NCI-H526 treated with DMSO at 0.1 percent for 48 hours (cell line): ENCODE data around the gene MTCH1.

Source experiments
- DNase-seq: peaks from one replicate; lab custom pipeline; 2025; lab: John Stamatoyannopoulos, UW

The MTCH1 gene, protein sequence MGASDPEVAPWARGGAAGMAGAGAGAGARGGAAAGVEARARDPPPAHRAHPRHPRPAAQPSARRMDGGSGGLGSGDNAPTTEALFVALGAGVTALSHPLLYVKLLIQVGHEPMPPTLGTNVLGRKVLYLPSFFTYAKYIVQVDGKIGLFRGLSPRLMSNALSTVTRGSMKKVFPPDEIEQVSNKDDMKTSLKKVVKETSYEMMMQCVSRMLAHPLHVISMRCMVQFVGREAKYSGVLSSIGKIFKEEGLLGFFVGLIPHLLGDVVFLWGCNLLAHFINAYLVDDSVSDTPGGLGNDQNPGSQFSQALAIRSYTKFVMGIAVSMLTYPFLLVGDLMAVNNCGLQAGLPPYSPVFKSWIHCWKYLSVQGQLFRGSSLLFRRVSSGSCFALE

DNA sequence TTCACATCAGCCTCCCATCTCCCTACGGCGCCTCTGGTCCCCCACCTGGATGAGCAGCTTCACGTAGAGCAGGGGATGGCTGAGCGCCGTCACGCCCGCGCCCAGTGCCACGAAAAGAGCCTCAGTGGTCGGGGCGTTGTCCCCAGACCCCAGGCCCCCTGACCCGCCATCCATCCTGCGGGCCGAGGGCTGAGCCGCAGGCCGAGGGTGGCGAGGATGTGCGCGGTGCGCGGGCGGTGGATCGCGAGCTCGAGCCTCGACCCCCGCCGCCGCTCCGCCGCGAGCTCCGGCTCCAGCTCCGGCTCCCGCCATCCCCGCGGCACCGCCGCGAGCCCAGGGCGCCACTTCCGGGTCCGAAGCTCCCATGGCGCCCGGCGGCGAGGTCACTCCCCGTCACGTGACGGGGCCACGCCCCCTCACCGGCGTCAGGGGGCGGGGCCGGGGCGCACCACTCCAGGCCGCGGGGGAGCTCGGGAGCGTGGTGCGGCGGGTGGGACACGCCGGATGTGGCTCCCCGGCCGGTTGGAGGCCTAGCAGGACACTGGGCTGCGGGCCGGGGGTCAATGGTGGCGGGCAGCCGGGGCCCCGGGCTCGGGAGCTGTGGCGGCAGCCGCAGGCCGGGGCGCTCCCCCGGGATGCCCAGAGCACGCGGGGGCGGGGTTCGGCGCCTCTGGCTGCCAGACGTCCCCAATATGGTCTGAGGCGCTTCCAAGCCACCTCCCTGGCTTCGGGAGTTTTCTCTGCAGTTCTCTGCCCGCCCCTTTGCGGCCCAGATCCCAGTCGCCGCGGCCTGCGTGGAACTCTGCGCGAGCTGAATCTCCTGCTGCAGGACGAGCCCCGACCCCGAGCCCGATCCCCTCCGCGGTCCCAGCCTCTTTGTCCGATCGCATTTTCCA lies at the start of gene MTCH1:
TSS of gene MTCH1 (minus strand) at position 389 of the 896 bp plus-strand sequence. CDS start at position 366, 23 bp downstream.
- peak; percentile 83 for DNase-seq

DNA sequence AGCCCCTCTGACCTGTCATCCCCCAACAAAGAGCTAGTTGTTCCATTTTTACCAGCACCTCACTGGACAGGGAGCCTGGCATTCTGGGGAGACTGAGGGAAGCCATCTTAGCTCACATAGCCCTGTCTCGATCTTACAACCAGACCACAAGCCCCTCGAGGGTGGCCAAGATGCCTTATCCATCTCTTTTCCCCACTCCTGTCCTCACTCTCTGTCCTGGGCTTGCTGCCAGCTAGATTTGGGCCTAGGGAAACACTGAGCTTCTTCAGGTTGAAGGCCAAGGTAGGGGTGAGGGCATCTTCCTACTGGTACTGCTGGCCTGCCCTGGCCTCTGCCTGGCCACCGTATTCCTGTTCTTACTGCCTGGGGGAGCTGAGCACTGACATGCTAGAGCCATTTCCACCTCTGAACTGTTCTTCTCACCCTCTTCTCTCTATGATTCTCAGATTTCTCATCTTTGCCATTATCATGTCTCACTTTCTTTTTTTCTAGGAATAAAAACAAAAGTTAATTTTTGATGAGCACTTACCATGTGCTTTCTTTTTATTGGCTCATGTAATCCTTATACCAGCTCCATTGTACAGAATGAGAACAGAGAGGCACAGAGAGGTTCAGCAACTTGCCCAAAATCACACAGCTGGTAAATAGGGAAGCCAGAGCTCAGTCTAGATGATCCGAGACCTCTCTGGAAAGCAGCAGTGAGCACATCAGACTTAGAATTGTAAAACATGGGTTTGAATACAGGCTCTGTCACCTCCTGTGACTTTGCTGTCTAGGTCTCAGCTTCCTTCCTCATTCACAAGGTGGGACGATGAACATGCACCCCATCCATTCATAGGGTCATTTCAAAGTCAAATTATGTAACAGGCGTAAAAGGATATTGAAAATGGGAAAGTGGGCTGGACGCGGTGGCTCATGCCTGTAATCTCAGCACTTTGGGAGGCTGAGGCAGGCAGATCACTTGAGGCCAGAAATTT lies 48.1 kb upstream of the MTCH1 start:
- DNase-seq, result no peak

- no peak for DNase-seq
These were observed 47.3 kb upstream of the MTCH1 start for GRCh38 chr6:37033255-37033654.

- DNase-seq, result no peak
These were observed 46.2 kb upstream of the MTCH1 start for GRCh38 chr6:37032239-37032638.

- no peak for DNase-seq
These were observed 44.6 kb upstream of the MTCH1 start for GRCh38 chr6:37030599-37030998.

DNA sequence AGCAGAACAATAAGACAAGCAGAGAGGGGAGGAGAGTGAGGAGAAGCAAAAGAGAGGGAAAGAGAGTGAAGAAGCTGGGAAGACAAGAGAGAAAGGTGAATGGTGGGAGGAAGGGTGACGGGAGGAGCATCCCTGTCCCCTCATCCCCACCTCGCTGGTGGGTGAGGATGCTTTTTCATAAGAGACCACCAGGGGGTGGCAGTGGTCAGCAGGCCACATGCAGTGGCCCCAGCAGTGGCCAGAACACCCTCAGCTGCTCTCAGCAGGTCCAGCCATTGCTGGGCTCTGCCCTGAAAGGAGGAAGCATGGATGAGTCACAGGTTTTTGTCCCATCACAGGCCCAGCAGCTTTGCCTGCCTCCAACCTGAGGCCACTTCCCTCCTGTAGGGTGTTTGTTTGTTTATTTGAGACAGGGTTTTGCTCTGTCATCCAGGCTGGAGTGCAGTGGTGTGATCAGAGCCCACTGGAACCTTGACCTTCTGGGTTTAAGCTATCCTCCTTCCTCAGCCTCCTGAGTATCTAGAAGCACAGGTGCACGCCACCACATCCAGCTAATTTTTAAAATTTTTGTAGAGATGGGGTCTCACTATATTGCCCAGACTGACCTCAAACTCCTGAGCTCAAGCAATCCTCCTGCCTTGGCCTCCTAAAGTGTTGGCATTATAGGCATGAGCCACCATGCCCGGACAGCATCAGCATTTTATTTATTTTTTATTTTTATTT lies 43.4 kb upstream of the MTCH1 start:
- no peak for DNase-seq

DNA sequence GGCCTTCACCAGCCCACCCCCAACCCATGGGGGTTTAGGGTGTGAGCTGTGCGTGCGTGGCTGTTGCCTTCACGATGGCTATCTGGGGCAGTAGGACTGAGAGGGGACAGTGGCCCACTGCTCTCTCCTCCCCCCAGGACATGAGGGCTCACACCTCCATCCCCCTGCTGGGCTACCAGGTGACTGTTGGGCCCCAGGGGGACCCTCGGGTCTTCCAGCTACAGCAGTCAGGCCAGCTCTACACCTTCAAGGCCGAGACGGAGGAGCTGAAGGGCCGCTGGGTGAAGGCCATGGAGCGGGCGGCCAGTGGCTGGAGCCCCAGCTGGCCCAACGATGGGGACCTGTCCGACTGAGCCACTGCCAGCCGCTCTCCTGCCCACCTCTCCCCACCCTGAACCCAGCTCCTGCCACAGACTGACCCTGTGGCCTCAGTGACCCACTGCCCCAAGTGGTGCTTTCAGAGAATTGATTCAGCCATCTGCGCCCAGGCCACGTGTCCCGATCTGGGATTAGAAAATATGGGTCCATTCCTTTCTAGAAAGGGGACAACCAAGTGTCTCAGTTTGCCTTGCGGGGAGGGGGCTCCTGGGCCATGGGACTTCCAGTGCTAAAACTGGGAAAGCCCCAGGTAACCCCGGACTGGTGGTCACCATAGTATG lies 41.9 kb upstream of the MTCH1 start:
- DNase-seq, result no peak

GRCh38 chr6:37027036-37027720 lies 41.2 kb upstream of the MTCH1 start:
- DNase-seq, result no peak

DNA sequence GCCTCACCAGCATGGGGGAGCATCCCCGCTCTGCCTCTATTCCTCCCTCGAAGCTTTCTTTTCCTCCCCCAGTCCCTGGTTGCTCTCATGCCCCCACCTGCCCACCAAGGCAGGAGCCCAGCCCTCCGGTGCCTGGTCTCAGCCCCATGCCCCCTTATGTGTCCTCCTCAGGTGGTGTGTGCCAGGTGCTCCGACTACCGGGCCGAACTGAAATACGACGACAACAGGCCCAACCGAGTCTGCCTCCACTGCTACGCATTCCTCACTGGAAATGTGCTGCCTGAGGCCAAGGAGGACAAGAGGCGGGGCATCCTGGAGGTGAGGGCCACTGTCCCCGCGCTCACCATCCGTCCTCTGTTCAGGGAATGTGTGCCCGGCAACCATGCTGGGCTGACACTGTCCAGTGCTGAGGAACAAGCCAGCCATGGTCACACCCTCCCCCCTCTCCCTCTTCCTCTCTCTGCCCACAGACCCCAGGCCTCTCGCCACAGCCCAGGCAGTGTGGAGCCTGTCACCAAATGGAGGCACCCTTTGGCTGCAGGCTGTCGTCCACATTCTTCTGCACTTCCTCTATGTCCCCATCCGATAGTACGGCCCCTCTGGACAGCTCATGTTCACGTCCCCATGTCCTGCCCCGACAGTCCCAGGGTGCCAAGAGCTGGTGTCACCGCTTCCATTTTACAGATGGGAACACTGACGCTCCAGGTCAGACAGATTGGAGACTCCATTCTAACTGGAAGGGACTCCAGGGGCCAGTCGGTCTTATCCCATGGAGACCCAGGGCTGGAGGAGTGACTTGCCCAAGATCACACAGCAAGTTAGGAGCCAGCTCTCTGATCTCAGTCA lies 39.8 kb upstream of the MTCH1 start:
- DNase-seq, result no peak

GRCh38 chr6:37024656-37025337 lies 38.8 kb upstream of the MTCH1 start:
- DNase-seq, result no peak

GRCh38 chr6:37022135-37022863 lies 36.3 kb upstream of the MTCH1 start:
- no peak for DNase-seq

DNA sequence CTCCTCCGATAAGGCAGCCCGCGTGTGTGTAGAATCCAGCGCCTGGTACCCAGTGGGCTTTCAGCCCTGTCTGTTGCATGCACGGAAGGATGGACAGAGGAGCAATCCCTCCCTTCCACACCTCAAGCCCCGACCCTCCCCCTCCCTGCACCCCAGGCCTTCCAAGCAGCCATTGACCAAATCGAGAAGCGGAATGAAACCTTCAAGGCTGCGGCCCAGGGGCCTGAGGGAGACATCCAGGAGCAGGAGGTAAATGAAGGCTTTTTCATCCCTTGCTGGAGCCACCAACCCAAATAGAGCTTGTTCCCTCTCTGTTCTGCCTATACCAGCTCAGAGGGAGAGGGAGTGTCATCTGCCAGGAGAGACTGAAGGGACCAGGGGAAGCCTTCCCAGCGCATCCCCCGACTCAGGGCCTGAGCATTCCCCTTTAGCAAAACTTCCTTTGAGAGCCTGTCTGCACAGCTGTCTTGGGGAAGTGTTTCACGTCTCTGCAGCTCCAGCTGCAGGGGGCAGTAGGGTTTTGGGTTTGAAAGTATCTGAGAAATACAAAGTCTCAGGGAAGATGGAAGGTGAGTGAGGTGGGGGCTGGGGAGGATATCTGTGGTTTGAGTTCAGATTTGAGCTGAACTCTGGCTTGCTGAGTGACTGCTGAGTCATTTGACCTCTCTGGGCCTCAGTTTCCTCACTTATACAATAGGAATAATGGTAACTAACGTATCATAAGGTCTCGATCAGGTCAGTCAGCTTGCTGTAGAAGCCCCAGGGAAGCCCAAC lies 35.5 kb upstream of the MTCH1 start:
- DNase-seq, result no peak

GRCh38 chr6:37020812-37021211 lies 34.8 kb upstream of the MTCH1 start:
- DNase-seq, result no peak

GRCh38 chr6:37020381-37020780 lies 34.4 kb upstream of the MTCH1 start:
- peak; percentile 78 for DNase-seq

DNA sequence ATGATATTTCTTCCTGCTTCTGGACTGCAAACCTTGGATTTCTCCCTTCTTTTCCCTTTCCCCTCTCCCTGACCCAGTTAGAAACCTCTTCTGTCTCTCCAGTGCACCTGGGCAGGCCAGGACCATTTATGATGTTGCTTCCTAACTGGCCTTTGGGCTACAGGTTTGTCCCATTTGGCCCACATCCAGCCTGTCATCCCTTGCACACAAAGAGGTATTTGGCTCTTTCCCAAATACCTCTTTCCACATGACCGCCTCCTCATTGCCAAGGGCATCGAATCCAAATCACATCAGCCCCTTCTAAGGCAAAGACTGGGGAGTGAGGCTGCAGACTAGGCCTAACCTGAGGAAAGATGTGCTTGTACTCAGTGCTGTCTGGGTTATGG lies 33.1 kb upstream of the MTCH1 start:
- no peak for DNase-seq

- peak; percentile 86 for DNase-seq
These were observed 32.4 kb upstream of the MTCH1 start for GRCh38 chr6:37018198-37019064.
